ENCODE data around the gene CDHR4.
"Not testable (repeated sequence)": the region's sequence is repeated elsewhere in the genome, so short reads cannot be mapped to it uniquely, and the experiment has no call there.

GRCh38 chr3:49782277-49782676, 17.4 kb downstream of the CDHR4 start:
- TF ChIP-seq CTCF (IDR thresholded peaks at IDR 0.05); IRF2 (CRISPR knock-in tag; IDR thresholded peaks at IDR 0.05; ENCODE audit: borderline replicate concordance, low read depth): not testable (repeated sequence)
